NCI-H82 (cell line): ENCODE results near the gene BARHL1.
"Not testable (repeated sequence)": the region's sequence is repeated elsewhere in the genome, so short reads cannot be mapped to it uniquely, and the experiment has no call there.

Experiments
- DNase-seq: peaks from one replicate; lab custom pipeline; 2025; lab: John Stamatoyannopoulos, UW

Gene BARHL1

DNA sequence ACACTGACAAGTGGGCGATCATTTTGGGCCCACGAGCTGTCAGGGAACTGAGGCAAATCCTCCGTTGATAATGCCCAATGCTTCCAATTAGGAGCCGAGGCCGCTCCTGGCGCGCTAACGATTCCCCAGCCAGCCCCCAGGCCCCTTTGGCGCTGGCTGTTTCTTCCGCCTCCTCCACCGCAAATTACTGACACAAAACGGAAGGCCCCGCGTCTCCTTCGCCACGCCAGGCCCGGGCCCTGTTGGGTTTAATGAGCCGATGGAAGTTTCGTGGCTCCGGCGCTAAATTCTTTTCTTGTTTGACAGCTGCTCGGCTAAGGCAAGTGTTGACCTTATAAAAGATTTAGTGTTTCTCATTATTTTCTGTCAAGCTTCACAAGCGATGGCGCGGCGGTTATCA, 25.7 kb upstream of the BARHL1 start:
- no peak for DNase-seq

GRCh38 chr9:132557159-132557558, 25.2 kb upstream of the BARHL1 start:
- no peak for DNase-seq

DNA sequence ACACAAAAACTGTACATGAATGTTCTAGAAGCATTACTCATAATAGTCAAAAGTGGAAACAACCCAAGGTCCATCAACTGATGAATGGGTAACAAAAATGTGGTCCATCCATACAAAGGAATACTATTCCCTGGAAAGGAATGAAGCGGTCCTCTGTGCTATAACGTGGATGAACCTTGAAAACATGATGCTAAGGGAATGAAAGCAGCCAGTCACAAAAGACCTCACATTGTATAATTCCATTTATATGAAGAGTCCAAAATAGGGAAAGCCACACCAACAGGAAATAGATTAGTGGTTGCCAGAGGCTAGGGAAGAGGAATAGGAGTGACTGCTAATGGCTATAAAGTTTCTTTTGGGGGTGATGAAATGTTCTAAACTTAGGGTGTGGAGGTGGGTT, 22.7 kb upstream of the BARHL1 start:
- no peak for DNase-seq

GRCh38 chr9:132560616-132561202, 21.7 kb upstream of the BARHL1 start:
- DNase-seq: peak; percentile 60

DNA sequence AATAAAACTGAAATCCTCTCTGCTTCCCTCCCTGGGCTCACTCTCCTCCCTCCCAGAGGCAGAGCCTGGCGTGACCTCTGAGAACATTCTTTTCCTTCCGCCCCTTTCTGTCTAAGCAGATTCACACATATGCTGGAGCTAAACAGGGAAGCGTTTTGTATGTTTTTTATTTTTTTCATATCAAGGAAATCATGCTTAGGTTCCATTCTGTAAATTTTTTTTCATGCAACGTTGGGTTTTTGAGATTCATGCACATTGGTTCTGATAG, 20.2 kb upstream of the BARHL1 start:
- DNase-seq: no peak

DNA sequence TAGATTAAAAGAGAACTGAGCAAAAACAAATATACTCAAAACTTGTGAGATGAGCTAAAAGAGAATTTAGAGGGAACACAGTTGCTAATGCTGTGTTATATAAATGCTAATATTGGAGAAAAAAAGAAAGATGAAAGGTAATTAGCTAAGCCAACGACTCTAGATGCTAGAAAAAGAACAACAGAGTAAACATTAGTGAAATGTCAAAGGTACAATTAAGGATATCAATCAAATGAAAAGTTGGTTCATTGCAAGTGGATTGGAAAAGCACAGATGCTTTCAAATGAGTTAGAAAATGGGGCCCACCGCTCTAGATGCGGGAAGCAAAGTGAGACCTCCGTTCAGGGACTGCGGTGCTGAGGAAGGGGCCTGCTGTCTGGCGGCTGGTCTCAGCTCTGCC, 17.9 kb upstream of the BARHL1 start:
- no peak for DNase-seq

- DNase-seq: not testable (repeated sequence)
Observed at GRCh38 chr9:132568787-132569186, 13.6 kb upstream of the BARHL1 start.

DNA sequence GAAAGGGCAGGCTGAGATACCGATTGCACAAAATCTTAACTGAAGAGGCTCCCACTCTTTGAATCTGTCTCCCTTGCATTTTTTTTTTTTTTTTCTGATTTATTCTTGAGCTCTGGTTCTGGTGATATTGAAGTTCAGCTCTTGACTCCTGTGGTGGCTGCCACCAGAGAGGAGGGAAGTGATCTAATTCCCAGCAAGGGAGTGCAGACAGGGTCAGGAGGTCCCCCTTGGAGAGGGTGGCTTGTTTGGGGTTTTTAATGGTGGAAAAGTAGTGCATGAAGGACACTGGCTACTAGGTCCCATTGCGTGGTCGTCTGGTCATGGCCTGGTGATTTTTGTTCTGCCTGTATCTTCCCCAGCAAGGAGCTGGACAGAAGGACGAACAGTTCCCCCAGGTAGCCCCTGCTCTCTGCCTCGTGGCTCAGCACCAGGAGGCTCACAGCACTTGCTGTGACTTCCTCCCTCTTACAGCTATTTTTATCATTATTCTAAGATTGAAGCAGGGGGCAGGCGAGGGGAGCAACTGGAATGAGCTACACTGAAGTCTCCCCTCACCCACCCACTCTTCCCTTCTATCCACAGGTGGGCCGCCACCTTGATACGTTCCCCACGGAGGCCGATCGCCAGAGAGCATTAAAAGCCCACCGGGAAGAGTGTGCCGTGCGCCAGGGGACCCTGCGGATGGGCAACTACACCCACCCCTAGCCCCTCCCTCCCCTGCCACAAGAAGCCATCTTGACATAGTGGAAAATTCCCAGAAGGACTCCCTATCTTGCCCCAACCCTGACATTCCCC, 10.4 kb upstream of the BARHL1 start:
- DNase-seq: no peak

DNA sequence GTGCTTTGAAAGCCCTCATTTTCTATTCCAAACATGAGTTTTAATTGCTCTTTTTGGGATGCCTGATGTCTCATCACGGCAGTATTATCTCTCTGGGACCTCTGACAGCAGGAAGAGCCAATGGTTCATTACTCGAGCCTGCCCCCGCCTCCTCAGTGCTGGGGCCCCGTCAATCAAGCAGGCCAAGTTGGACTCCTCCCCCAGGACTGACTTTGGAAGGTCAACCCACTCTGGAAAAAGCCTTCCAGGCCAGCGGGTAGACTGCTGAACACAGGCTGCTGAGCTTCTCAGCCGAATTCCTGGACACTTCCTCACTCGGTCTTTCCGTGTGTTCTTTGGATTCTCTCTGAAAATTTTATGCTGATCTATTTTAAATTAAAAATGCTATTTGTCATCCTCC, 9.5 kb upstream of the BARHL1 start:
- DNase-seq: peak; percentile 54

DNA sequence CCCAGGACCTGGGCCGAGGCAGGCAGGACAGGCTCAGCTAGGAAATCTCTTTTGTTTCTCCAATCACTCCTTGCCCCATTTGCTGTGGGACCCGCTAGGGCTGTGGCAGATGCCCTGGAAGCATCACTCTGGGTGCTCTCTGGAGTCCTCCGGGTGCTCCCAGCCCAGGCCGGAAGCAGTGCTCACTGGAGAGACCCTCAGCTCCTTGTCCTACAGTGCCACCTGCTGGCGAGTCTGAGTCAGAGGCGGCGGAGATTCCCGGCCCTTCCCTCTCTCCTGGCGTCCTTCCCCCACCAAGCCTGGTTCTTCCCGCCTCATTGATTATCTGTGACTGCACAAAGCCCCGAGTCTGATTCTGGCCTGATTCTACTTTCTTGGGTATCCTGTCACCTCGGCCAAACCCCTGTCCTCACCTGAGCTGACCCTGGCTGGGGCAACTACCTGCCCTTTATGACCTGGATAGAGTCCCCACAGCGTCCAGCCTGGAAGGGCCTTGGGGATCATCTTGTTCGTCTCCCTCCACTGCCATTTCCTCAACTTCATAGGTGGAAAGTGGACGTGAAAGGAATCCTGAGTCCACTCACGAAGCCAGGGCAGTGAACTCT, 7.3 kb upstream of the BARHL1 start:
- DNase-seq: peak; percentile 89

GRCh38 chr9:132575811-132576210, 6.6 kb upstream of the BARHL1 start:
- no peak for DNase-seq

DNA sequence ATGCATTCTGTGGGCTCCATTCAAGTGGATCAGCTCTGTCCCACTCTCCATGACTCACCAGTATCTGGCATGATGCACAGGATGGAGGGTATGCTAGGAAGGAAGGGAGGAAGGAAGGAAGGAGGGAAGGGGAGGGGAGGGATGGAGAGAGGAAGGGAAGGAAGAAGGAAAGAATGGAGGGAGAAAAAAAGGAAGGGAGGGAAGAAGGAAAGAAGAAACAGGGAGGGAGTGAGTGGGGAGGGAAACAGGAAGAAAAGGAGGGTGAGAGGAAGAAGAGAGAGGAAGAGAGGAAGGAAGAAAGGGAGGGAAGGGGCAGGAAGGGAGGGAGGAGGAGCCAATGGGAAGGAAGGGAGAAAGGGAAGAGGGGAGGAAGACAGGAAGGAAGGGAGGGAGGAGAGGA, 5.3 kb upstream of the BARHL1 start:
- DNase-seq: no peak

- no peak for DNase-seq
Observed at GRCh38 chr9:132578367-132578932, 4.0 kb upstream of the BARHL1 start.

DNA sequence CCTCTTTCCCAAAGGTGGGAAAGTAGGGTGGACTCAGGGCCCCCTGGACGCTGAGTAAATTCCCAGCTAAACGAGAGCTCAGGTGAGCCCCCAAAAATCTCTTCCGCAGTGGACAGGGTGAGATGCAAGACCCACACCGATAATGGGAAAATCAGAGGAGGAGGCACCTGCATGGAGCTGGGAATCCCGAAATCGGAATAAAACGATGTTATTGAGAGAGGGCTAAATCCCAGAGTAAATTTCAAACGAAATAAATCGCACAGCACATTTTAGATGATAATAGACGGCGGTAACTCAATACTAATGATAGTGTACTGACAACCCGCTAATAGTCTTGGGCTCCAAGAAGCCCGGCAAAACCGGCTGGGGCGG, 3.0 kb upstream of the BARHL1 start:
- DNase-seq: no peak

- DNase-seq: no peak
Observed at GRCh38 chr9:132582786-132583583, 579 bp downstream of the BARHL1 start.

DNA sequence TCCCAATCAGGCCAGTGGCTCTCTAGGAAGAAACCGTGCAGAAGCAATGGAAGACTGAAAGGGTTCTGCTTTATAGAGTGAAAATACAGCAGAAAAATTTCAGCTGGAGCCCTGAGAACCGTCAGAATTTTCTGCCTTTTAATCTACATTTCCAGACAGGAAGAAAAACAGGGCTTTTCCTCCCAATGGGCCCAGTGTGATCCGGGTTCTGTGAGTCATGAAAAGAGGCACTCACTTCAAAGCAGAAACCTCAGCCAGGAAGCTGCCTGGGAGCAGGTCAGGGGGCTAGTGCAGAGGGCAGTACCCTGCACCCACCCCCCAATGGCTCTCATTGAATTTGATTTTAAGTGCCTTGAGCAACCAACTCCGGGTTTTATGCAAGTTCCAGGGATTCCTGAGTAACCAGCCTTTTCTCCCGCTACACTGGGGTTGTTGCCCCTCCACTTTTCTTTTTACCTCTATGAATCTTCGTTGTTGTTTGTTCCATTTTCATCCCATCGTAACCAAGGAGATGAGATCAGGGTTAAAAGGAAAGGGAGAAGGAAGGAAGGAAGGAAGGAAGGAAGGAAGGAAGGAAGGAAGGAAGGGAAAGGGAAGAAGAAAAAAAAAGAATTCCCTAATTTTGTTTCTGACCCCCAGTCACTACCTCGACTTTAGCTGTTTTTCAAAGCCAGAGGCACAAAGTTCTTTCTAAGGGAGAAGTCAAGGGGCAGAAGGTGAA, 1.3 kb downstream of the BARHL1 start:
- no peak for DNase-seq

DNA sequence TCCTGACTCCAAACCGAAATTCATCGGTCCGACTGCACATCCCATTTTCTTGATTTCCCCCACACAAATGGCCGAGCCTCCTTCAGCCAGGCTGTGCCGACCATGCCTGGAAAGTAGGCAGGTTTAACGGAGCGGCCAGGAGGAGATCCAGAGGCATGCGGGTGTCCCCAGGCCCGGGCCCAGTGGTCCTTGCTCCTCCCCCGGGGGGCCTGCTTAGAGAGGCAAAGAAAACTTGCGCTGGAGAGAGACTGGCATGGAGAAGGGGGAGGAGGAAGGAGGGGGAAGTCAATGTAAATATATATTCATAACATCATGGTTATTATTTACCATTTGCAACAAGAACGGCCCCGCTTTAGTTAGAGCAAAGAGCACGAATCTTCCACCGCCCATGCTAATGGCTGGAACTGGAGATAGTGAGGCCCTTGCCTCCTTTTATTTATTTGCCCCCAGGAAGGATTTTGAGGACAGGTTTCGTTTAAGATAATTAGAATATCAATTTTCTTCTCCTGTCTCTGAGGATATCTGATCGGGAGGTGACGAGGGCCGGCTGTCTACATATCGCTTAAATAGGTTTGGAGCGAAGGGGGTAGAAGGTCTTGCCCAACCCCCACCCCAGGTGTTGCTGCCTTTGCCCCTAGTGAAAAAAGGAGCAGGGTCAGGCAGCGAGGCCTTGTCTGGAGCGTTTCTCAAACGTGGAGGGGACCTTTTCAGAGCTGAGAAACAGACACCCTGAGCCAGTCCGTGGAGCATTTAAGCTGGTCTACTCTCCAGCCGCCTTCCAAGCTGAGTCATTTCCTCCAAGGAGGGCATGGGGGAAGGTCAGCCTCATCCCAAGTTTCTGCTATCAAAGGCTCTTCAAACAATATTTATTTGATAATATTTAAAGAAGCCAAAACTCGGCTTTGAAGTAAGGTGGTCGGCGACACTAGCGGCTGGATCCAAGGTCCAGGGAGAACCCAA, 2.5 kb downstream of the BARHL1 start:
- peak; percentile 19 for DNase-seq

DNA sequence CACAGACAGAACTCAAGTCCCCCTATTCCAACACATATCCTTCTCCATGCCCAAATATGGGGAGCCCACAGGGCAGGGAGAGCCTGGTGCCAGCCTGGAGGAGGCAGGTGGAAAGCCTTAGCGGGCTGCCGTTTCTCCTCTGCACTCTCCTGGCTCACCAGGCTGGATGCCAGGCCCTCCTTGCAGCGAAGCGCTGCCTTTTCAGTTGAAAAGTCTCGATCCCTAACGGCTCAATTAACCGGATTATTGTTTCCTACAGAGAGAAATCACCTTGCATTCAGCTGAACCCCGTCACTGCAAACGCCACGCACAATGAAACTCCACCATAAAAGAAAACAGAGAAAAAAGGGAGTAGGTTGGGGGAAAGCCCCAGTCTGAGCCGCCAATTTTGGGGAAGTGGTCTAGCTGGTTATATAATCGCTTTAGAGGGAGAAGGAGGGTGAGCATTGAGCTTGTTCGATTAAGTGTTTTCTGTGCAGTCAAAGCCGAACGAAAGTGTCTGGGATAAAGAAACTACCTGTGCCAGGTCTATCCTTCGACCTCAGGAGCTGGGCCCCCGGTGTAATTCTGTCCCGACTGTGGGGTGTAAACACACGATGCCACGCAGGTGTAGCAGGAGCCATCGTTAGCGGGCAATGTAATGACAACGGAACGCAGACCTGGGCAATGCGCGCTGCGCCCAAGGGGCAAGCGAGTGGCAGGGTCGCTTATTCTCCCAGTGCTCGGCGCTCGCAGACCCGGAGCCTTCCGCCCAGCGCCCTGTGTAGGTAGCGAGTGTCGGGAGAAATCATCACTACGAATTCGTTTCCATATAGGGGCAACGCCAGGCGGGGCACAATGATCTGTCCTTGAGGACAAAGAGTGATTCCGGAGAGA, 3.8 kb downstream of the BARHL1 start:
- peak; percentile 28 for DNase-seq

DNA sequence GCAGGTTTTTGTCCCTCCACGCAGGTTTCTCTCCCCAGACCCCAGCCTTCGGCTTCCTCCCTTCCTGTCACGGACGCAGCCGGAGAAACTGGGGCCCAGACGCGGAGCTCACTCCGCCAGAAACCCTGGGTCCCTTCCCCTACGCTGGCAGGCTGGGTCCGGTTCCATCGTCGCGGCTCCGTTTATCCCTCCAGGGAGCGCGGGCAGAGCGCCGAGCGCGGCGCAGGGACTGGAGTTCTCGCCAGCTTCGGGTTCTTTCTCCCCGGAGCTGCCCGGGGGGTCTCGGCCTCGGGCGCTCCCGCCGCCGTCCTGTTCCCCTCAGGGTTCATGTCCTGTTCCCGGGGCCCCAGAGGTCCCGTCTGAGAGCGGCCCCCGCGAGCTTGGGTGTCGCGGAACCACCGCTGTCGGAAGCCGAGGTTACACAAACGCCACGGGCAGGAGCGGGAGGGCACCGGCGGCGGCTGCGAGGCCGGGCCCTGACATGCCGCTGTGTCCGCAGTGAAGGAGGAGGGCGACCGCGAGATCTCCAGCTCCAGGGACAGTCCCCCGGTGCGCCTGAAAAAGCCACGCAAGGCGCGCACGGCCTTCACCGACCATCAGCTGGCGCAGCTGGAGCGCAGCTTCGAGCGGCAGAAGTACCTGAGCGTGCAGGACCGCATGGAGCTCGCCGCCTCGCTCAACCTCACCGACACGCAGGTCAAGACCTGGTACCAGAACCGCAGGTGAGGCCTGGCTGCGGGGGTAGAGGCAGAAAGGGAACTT, 4.6 kb downstream of the BARHL1 start:
- DNase-seq: no peak
